ES-I3 (cell line): Measurements from ENCODE around the gene CLCF1.
"Not testable (repeated sequence)": the region's sequence is repeated elsewhere in the genome, so short reads cannot be mapped to it uniquely, and the experiment has no call there.

Source experiments
- H3K36me3 ChIP-seq: 2 replicates; pipeline ENCODE4 v1.6.1; 2013; ENCODE audit warnings: mild to moderate bottlenecking, low read length, control low read depth, moderate library complexity; ENCODE audit not compliant: insufficient read depth
- H3K4me1 ChIP-seq: 2 replicates; pipeline ENCODE4 v1.6.1; 2013; ENCODE audit warnings: mild to moderate bottlenecking, control low read depth, low read length; ENCODE audit not compliant: insufficient read depth
- H3K9ac ChIP-seq: 2 replicates; pipeline ENCODE4 v1.6.1; 2013; ENCODE audit warnings: low read depth, mild to moderate bottlenecking, low read length, moderate library complexity
- H3K9me3 ChIP-seq: 2 replicates; pipeline ENCODE4 v1.6.1; 2013; ENCODE audit warnings: mild to moderate bottlenecking, low read length, moderate library complexity; ENCODE audit not compliant: control insufficient read depth, insufficient read depth

CLCF1 gene

DNA sequence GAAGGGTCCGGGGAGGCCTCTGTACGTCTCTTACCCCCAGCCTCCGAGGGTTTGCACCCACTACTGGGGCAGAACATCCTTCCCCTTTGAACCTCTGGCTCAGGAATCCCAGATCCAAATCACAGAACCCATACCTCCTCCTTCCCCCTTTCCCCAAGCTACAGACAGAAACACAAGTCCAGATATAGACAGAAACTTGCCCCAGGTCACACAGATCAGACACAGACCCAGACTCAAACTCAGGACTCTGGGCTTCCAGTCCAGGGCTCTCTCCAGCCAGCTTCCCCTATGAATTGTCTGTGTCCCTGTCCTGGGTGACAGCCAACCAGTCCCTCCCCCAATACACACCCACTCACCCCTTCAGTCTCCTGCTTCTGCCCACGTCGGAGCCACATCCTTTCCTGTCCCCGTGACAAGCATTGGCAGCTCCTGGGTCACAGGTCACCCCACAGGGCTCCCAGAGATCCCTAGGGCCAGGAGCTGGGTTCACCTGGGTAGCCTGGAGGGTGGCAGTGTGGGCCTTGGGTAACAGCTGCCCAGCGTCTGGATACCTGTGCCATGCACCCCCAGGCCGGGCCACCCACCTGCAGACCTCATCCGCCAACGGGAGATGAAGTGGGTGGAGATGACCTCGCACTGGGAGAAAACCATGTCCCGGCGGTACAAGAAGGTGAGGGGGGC, 31.3 kb upstream of the CLCF1 start:
- H3K9ac ChIP-seq, result no peak overlapping the region
- no peaks in the 10 kb centered on the region for H3K9me3 ChIP-seq
- peaks cover 13% of the 10 kb centered on the region; the same call in 1 of the 2 replicates for H3K4me1 ChIP-seq
- H3K36me3 ChIP-seq, result 0 out of 2 replicates have a peak, but pooled peaks cover under 1% of the 10 kb centered on the region

DNA sequence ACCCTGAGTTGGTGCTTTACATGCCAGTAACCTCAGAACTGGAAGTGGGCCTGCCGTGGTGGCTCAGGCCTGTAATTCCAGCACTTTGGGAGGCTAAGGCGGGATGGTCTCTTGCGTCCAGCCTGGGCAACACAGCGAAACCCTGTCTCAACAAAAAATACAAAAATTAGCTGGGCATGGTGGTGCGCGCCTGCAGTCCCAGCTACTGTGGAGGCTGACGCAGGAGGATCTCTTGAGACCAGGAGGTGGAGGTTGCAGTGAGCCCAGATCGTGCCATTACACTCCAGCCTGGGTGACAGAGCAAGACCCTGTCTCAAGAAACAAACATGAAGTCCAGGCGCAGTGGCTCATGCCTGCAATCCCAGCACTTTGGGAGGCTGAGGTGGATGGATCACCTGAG, 29.7 kb upstream of the CLCF1 start:
- H3K9me3 ChIP-seq, H3K36me3 ChIP-seq, H3K9ac ChIP-seq: not testable (repeated sequence)
- peaks cover 13% of the 10 kb centered on the region; the same call in 1 of the 2 replicates for H3K4me1 ChIP-seq

DNA sequence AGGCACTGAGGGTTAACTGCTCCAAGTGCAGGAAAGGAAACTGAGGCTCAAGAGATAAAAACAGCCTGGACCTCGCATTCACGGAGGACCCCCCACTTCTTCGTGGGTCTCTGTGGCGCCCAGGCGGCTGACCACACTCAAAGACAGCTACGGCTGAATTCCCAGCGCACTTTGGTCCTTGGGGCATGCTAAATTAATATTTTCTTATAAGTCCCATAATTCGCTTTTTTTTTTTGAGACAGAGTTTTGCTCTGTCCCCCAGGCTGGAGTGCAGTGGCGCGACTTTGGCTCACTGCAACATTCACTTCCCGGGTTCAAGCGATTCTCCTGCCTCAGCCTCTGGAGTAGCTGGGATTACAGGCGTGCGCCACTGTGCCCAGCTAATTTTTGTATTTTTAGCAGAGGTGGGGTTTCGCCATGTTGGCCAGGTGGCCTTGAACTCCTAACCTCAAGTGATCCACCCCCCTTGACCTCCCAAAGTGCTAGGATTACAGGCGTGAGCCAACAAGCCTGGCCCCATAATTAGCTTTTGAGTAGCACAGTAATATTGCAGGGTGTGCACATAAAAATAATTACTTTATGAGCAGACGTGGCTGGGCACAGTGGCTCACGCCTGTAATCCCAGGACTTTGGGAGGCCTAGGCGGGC, 28.9 kb upstream of the CLCF1 start:
- H3K9ac ChIP-seq, H3K9me3 ChIP-seq: not testable (repeated sequence)
- Histone ChIP-seq H3K36me3 (peaks cover 15% of the 10 kb centered on the region), H3K4me1 (peaks cover 20% of the 10 kb centered on the region; the same call in 1 of the 2 replicates)

DNA sequence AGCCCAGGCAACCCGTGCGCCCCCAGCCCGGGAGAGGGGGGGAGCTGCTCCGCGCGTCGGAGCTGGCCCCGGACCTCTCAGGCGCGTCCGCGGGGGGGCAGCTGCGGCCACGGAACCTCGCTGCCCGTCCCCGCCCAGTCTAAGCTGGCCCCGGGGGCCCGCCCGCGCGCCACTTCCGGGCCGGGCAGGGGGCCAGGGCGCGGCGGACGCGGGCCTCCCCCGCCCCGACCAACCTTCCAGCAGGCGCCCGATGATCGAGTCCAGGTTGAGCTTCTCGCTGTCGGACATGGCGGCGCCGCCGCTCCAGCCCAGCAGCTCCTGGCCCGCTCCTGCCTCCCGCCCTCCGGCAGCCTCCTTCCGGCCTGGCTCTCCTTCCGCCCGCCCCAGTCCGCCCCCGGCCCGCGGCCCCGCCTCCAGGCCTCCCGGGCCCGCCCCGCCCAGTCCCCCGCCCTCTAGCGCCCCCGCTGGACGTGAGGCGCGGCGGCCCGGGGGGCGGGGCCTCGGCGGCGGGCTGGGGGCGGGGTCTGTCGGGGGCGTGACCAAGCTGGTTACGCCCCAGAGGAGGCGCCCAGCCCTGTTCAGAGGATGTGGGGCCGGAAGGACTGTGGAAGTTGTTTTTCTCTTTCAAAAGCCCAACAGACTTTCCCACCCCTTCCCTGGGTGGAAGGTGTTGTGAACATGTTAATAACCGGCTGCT, 28.2 kb upstream of the CLCF1 start, which contains the start of gene PPP1CA:
TSS of gene PPP1CA (minus strand) at position 364 of the 697 bp plus-strand sequence. CDS start at position 288, 76 bp downstream.
- peaks cover 16% of the 10 kb centered on the region for H3K36me3 ChIP-seq
- peak within 1 kb of the TSS; percentile 91 for H3K9ac ChIP-seq
- H3K4me1 ChIP-seq, result peaks cover 22% of the 10 kb centered on the region; the same call in 1 of the 2 replicates
- H3K9me3 ChIP-seq, result no peaks in the 10 kb centered on the region

DNA sequence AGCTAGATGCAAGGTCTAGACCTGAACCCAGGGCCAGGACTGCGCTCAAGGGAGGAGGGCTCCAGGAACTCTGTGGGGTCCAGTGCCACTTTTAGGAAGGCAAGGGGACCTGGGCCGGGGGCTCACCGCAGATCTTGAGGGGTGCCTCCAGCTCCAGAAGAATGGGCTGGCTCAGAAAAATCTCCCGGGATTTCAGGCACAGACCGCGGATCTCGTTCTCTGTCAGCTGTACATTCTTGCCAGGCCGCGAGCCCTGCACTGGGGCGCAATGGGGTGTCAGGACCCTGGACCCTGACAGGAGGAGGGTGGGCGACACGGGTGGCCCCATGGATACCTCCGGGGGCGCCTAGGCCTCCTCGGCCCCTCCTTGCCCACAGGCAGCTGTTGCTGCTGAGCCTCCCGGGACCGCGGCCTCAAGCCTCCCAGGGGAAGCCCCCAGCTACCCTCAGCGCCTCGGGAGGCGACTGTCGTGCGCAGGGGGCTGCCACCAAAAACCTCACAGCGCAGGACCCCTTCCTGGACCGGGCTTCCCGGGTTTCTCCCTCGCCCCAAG, 27.6 kb upstream of the CLCF1 start:
- H3K9me3 ChIP-seq, result no peaks in the 10 kb centered on the region
- H3K36me3 ChIP-seq, result peaks cover 16% of the 10 kb centered on the region
- H3K4me1 ChIP-seq, result peaks cover 28% of the 10 kb centered on the region
- peak overlapping the region; percentile 91 for H3K9ac ChIP-seq

DNA sequence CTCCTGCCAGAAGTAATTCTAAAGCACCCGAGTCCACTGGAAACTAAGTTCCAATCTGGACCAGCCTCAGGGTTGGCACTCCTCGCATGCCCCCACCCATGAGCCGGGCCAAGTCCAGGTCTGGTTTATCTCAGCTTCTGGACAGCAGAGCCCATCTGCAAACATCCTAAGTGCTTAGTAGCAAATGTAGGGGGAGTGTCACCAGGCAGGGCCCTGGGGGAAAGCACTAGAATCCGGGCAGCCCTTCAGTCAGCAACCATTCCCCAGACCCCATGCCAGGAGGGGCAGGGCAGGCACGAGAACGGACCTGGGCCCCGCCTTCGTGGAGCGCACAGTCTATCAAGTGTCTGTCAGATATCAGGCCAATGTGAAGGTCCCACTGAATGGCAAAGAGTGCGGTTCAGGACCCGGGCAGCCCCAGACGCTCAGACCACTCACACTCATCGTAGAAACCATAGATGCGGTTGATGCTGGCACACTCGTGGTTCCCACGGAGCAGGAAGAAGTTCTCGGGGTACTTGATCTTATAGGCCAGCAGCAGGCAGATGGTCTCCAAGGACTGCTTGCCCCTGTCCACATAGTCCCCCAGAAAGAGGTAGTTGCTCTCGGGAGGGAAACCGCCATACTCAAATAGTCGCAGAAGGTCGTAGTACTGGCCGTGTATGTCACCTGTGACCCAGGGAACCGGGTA, 27.0 kb upstream of the CLCF1 start:
- peaks cover 29% of the 10 kb centered on the region for H3K4me1 ChIP-seq
- H3K9ac ChIP-seq, result peak overlapping the region; percentile 91; the same call in 1 of the 2 replicates
- no peaks in the 10 kb centered on the region for H3K9me3 ChIP-seq
- H3K36me3 ChIP-seq, result peaks cover 16% of the 10 kb centered on the region

DNA sequence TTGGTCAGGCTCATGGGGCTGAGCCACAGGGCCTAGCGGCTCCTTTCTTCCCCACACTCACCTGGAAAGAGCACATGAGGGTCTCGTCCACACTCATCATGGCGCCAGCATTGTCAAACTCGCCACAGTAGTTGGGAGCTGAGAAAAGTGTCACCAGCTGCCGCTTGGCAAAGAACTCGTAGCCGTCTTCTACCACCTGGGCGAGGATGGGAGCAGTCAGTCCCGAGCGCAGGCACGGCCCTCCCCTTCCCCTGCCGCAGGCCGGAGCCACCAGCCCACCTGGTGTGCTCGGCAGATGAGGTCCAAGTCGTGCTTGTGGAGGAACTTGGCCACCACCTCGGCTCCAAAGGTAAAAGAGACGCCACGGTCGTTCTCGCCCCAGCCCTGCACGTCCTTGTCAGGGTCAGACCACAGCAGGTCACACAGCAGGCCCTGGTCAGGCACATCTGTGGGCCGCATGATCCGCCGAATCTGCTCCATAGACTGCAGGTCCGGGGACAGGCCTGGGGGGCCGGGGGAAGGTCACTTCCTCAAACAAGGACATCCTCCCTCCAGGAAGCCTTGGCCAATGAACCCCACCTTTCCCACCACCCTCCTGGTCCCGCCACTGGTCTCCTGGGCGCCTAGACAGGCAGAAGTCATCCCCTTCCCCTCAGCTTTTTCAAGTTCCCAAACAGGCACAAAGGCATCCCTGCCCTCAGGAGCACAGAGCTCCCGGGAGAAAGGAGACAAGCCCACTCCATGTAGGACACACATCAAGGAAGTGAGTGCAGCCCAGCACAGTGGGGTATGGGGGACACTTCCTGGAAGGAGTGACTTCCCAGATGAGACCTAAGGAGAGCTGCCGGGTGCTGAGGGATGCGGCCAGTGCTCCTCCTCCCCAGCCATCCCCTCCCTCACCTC, 25.5 kb upstream of the CLCF1 start:
- H3K9ac ChIP-seq, result no peak overlapping the region
- no peaks in the 10 kb centered on the region for H3K9me3 ChIP-seq
- H3K36me3 ChIP-seq, result peaks cover 16% of the 10 kb centered on the region
- peaks cover 29% of the 10 kb centered on the region for H3K4me1 ChIP-seq

DNA sequence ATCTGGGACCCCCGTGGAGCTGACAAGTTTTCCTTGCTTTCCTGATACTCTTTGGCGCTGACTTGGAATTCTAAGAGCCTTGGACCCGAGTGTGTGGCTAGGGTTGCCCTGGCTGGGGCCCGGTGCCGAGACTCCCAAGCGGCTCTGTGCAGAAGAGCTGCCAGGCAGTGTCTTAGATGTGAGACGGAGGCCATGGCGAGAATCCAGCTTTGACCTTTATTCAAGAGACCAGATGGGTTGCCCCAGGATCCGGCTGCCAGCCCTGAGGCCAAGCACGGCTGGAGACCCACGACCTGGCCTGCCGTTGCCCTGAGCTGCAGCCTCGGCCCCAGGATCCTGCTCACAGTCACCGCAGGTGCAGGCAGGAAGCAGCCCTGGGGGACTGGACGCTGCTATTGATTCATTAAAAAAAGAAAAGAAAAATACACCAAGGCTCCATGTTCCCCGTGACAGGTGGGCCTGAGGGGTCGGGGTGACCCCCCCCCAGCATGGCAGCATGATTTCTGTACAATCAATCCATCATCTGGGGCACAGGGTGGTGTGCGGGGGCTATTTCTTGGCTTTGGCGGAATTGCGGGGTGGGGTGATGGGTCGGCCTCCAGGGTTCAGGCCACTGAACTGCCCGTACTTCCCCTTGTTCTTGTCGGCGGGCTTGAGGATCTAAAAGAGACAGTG, 24.7 kb upstream of the CLCF1 start:
- Histone ChIP-seq H3K36me3 (peaks cover 16% of the 10 kb centered on the region), H3K9ac (no peak overlapping the region), H3K9me3 (no peaks in the 10 kb centered on the region), H3K4me1 (peaks cover 24% of the 10 kb centered on the region)

DNA sequence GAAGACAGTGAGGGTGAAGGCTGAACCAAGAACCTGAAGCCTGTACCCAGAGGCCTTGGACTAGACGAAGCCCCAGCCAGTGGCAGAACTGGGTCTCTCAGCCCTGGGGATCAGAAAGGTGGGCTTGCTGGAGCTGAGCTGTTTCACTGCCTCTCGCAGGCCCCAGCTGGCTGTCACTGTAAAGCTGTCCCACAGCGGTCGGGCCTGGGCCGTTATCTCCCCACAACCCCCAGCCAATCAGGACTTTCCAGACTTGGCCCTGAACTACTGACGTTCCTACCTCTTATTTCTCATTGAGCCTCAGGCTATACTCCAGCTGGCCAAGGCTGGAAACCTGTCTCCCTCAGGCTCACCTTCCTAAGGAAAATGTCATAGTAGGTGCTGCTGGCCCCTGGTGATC, 24.1 kb upstream of the CLCF1 start:
- Histone ChIP-seq H3K9me3 (no peaks in the 10 kb centered on the region), H3K36me3 (peaks cover 16% of the 10 kb centered on the region), H3K4me1 (peaks cover 23% of the 10 kb centered on the region), H3K9ac (no peak overlapping the region)

DNA sequence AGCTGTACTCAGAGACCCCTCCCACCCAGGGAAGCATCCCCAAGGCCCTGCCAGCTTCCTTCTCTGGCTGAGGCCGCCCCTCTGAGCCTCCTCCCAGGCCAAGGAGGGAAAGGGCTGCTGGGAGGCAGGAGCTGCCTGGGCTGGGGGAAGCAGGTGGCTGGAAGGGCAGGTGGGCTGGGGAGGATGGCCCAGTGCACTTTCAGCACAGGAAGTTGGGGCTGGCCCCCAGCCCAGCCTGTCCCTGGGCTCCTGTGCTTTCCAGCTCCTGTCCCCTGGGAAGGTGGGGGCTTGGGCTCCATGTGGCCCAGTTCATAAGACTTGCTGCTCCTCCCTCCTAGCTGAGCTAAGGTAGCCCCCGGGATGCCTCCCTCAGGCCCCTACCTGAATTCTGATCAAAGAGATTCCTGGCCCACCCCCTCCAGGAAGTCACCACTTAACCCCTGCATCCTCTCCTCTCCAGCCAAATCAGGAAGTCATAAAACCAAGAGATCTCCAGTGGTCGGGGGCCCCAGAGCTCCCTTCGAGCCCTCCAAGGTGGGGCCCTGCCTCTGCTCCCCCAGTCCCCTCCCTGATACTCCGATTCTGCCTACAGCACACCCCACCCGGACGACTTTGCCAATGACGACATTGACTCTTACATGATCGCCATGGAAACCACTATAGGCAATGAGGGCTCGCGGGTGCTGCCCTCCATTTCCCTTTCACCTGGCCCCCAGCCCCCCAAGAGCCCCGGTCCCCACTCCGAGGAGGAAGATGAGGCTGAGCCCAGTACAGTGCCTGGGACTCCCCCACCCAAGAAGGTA, 23.4 kb upstream of the CLCF1 start:
- peaks cover 16% of the 10 kb centered on the region for H3K36me3 ChIP-seq
- no peaks in the 10 kb centered on the region for H3K9me3 ChIP-seq
- H3K9ac ChIP-seq, result no peak overlapping the region
- peaks cover 19% of the 10 kb centered on the region for H3K4me1 ChIP-seq

DNA sequence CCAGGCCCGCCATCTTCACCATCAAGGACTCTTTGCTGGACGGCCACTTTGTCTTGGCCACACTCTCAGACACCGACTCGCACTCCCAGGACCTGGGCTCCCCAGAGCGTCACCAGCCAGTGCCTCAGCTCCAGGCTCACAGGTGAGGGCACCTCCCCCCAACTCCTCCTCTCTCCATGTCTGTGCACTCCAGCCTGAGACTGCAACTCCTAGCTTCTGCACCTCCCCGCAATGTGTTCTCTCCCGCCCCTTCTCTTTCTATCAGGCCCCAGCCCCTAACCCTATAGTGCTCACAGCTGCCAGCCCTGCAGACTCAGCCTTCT, 22.8 kb upstream of the CLCF1 start:
- Histone ChIP-seq H3K9me3 (no peaks in the 10 kb centered on the region), H3K36me3 (peaks cover 16% of the 10 kb centered on the region), H3K4me1 (peaks cover 19% of the 10 kb centered on the region), H3K9ac (no peak overlapping the region)

DNA sequence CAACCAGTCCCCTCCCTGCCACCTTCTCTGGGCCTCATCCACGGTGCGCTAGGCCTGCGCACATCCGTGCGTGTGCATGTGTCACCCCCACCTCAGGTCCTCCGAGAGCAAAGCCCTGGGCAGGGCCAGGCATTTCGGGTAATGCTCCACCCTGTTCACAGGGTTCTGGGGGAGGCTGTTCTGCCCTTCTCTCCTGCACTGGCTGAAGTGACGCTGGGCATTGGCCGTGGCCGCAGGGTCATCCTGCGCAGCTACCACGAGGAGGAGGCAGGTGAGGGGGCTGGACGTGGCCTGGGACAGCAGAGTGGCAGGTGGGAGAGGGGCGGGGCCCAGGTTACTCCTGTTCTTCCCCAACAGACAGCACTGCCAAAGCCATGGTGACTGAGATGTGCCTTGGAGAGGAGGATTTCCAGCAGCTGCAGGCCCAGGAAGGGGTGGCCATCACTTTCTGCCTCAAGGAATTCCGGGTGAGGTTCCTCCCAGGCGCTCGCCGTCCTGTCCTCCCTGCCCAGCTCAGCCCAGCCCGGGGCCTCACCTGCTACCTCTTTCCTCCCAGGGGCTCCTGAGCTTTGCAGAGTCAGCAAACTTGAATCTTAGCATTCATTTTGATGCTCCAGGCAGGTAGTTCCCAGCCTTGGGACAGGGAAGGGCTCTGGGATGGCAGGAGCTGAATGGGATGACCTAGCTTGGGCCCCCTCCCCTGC, 22.3 kb upstream of the CLCF1 start:
- Histone ChIP-seq H3K9ac (no peak overlapping the region), H3K36me3 (peaks cover 16% of the 10 kb centered on the region), H3K9me3 (no peaks in the 10 kb centered on the region), H3K4me1 (peaks cover 19% of the 10 kb centered on the region)
